Kidney epithelial cell (primary cell): ENCODE measurements around the gene BARHL1. TPM values are rescaled to one million over a fixed set of nuclear protein-coding genes. Genes with fewer than 3 reads are reported as not detected.

Experiments
- DNase-seq: peaks from one replicate; pipeline ENCODE4 v3.0.0-alpha.2; 2010; ENCODE audit warnings: low read depth
- H3K27me3 ChIP-seq: 2 replicates; pipeline ENCODE4 v1.6.0; 2011; ENCODE audit warnings: low read length; ENCODE audit not compliant: control insufficient read depth, insufficient read depth
- H3K36me3 ChIP-seq: 2 replicates; pipeline ENCODE4 v1.5.1; 2011; ENCODE audit warnings: low read length; ENCODE audit not compliant: control insufficient read depth, insufficient read depth
- H3K4me3 ChIP-seq: 2 replicates; pipeline ENCODE4 v1.5.1; 2011; ENCODE audit warnings: low read depth, mild to moderate bottlenecking, control low read depth, low read length
- CTCF ChIP-seq: IDR thresholded peaks from 2 replicates; pipeline ENCODE4 v1.5.1; 2011; ENCODE audit warnings: mild to moderate bottlenecking, moderate library complexity, low read length, control low read depth, inconsistent platforms; ENCODE audit not compliant: insufficient read depth, poor library complexity, severe bottlenecking
- total RNA-seq: library from RNA; depleted of rRNA; stranded (reverse); fragments of >200 nt; gene quantifications from 2 replicates; pipeline ENCODE4 v1.2.3, GENCODE V29; 2015

The BARHL1 gene
- total RNA-seq, 1 donor from 2014 or later, result not detected

- TF ChIP-seq CTCF, result no peak
- no peaks in the 10 kb centered on the region for H3K36me3 ChIP-seq
- peaks cover 16% of the 10 kb centered on the region for H3K27me3 ChIP-seq
- no peak overlapping the region for H3K4me3 ChIP-seq
- DNase-seq, result no peak
Measured at GRCh38 chr9:132541051-132541450, 41.4 kb upstream of the BARHL1 start.

GRCh38 chr9:132541870-132542830 lies 40.3 kb upstream of the BARHL1 start:
- Histone ChIP-seq H3K4me3 (no peak overlapping the region), H3K36me3 (no peaks in the 10 kb centered on the region), H3K27me3 (peaks cover 22% of the 10 kb centered on the region)
- no peak for TF ChIP-seq CTCF
- no peak for DNase-seq

GRCh38 chr9:132543251-132543650 lies 39.2 kb upstream of the BARHL1 start:
- no peak for TF ChIP-seq CTCF
- H3K36me3 ChIP-seq, result no peaks in the 10 kb centered on the region
- peaks cover 22% of the 10 kb centered on the region for H3K27me3 ChIP-seq
- no peak for DNase-seq
- H3K4me3 ChIP-seq, result no peak overlapping the region

- no peak for DNase-seq
- Histone ChIP-seq H3K27me3 (peaks cover 22% of the 10 kb centered on the region), H3K4me3 (no peak overlapping the region), H3K36me3 (no peaks in the 10 kb centered on the region)
- TF ChIP-seq CTCF, result no peak
Measured at GRCh38 chr9:132543960-132544359, 38.4 kb upstream of the BARHL1 start.

GRCh38 chr9:132545578-132545977 lies 36.8 kb upstream of the BARHL1 start:
- Histone ChIP-seq H3K36me3 (no peaks in the 10 kb centered on the region), H3K27me3 (peaks cover 22% of the 10 kb centered on the region), H3K4me3 (no peak overlapping the region)
- no peak for TF ChIP-seq CTCF
- DNase-seq, result no peak
